NB4 (cell line): ENCODE measurements around the gene KAZN.

Source experiments
- MAX ChIP-seq: IDR thresholded peaks from 2 replicates; pipeline ENCODE4 v1.6.1; 2011; ENCODE audit warnings: low read depth, low read length
- MYC ChIP-seq: IDR thresholded peaks from 2 replicates; pipeline ENCODE4 v1.6.1; 2011; ENCODE audit warnings: low read depth, low read length
- POLR2A ChIP-seq: IDR thresholded peaks from 2 replicates; pipeline ENCODE4 v1.6.1; 2011; ENCODE audit warnings: mild to moderate bottlenecking; ENCODE audit not compliant: insufficient read length; ENCODE audit errors: extremely low read depth
- TF ChIP-seq, protein P1 (sequence below): IDR thresholded peaks from one replicate; pipeline ENCODE4 v1.5.1; 2012; ENCODE audit warnings: low read depth, low read length

GRCh38 chr1:14624941-14625340 lies 26.5 kb downstream of the KAZN start:
- TF ChIP-seq POLR2A = no peak
- no peak for TF ChIP-seq MAX
- TF ChIP-seq MYC = no peak
- TF ChIP-seq, protein P1, sequence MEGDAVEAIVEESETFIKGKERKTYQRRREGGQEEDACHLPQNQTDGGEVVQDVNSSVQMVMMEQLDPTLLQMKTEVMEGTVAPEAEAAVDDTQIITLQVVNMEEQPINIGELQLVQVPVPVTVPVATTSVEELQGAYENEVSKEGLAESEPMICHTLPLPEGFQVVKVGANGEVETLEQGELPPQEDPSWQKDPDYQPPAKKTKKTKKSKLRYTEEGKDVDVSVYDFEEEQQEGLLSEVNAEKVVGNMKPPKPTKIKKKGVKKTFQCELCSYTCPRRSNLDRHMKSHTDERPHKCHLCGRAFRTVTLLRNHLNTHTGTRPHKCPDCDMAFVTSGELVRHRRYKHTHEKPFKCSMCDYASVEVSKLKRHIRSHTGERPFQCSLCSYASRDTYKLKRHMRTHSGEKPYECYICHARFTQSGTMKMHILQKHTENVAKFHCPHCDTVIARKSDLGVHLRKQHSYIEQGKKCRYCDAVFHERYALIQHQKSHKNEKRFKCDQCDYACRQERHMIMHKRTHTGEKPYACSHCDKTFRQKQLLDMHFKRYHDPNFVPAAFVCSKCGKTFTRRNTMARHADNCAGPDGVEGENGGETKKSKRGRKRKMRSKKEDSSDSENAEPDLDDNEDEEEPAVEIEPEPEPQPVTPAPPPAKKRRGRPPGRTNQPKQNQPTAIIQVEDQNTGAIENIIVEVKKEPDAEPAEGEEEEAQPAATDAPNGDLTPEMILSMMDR = no peak
